MCF 10A (cell line): ENCODE data around the gene EMP2. TPM values are rescaled to one million over a fixed set of nuclear protein-coding genes. Genes with fewer than 3 reads are reported as not detected.

Source experiments
- BruUV-seq: library from RNA; stranded (reverse); fragments of 400-500 nt; replicated peaks from 2 replicates; lab custom pipeline; 2021; lab: Mats Ljungman, UMichigan
- CTCF ChIA-PET: fragments of 300-600 bp; sonication (Branson Sonifier 250); formaldehyde crosslinking; extraction: SDS; loops from one replicate; lab custom pipeline; 2021; ENCODE audit warnings: antibody characterized with exemption, inconsistent platforms; lab: Yijun Ruan, JAX
- POLR2A ChIA-PET: fragments of 300-600, 350-650 bp; sonication (Branson Sonifier 250); formaldehyde crosslinking; extraction: SDS; loops from one replicate; lab custom pipeline; 2020; ENCODE audit warnings: antibody characterized with exemption, inconsistent platforms; lab: Yijun Ruan, JAX
- DNase-seq: peaks from one replicate; pipeline ENCODE4 v3.0.0-alpha.2; 2018; ENCODE audit not compliant: unreplicated experiment
- H3K27ac Mint-ChIP-seq: one replicate; pipeline ENCODE4 v1.8.0; 2022; ENCODE audit warnings: mild to moderate bottlenecking, low read depth, mixed read lengths; ENCODE audit not compliant: unreplicated experiment
- H3K27me3 Mint-ChIP-seq: one replicate; pipeline ENCODE4 v1.8.0; 2022; ENCODE audit warnings: mixed read lengths; ENCODE audit not compliant: insufficient read depth, unreplicated experiment
- H3K36me3 Mint-ChIP-seq: one replicate; pipeline ENCODE4 v1.8.0; 2022; ENCODE audit warnings: mild to moderate bottlenecking, moderate library complexity, mixed read lengths; ENCODE audit not compliant: insufficient read depth, unreplicated experiment
- H3K4me1 Mint-ChIP-seq: one replicate; pipeline ENCODE4 v1.8.0; 2022; ENCODE audit warnings: mixed read lengths; ENCODE audit not compliant: insufficient read depth, unreplicated experiment
- H3K4me3 Mint-ChIP-seq: one replicate; pipeline ENCODE4 v1.8.0; 2022; ENCODE audit warnings: mild to moderate bottlenecking, moderate library complexity, mixed read lengths; ENCODE audit not compliant: unreplicated experiment
- H3K9me3 Mint-ChIP-seq: one replicate; pipeline ENCODE4 v1.8.0; 2022; ENCODE audit warnings: mixed read lengths; ENCODE audit not compliant: unreplicated experiment
- CTCF ChIP-seq: fragments of 200-600 bp; IDR thresholded peaks from one replicate; pipeline ENCODE4 v1.8.0; 2022; ENCODE audit warnings: antibody characterized with exemption, mild to moderate bottlenecking; ENCODE audit not compliant: unreplicated experiment
- intact Hi-C: fragments of 100-400 bp; cut with micrococcal nuclease; formaldehyde crosslinking; loops from 2 replicates; pipeline ENCODE4 v1.14.1; 2022
- total RNA-seq: library from RNA; stranded (reverse); gene quantifications from 2 replicates; pipeline ENCODE4 v1.2.3, GENCODE V29; 2022

EMP2 gene
- total RNA-seq, 1 experiment from 2014 or later = 4.8 TPM

- H3K4me3 Mint-ChIP-seq = no peak overlapping the region
- POLR2A ChIA-PET = interaction anchor here (0.7 kb wide), 1 partner anchor 17 kb away, joined by 3 read pairs; no protein-coding TSS in a partner anchor
- TF ChIP-seq CTCF = no peak
- H3K27ac Mint-ChIP-seq = no peak overlapping the region
- BruUV-seq = no TSS peak
- H3K4me1 Mint-ChIP-seq = peaks cover 6% of the 10 kb centered on the region
- no peak for DNase-seq
- no peaks in the 10 kb centered on the region for H3K9me3 Mint-ChIP-seq
- intact Hi-C loops = loop anchor here (10.0 kb wide), 2 partner anchors 1338 to 1368 kb away; no protein-coding TSS in a partner anchor
- CTCF ChIA-PET = interaction anchor here (0.6 kb wide), 1 partner anchor 930 kb away, joined by 4 read pairs; no protein-coding TSS in a partner anchor
- no peaks in the 10 kb centered on the region for H3K36me3 Mint-ChIP-seq
- no peaks in the 10 kb centered on the region for H3K27me3 Mint-ChIP-seq
Observed at GRCh38 chr16:10502776-10503175, 77.6 kb downstream of the EMP2 start.

GRCh38 chr16:10501016-10501607, 79.3 kb downstream of the EMP2 start:
- Mint-ChIP-seq H3K9me3 (no peaks in the 10 kb centered on the region), H3K27ac (no peak overlapping the region), H3K4me3 (no peak overlapping the region), H3K36me3 (no peaks in the 10 kb centered on the region), H3K4me1 (peaks cover 6% of the 10 kb centered on the region), H3K27me3 (no peaks in the 10 kb centered on the region)
- DNase-seq = no peak
- intact Hi-C loops = loop anchor here (10.0 kb wide), 2 partner anchors 1336 to 1366 kb away; no protein-coding TSS in a partner anchor
- TF ChIP-seq CTCF = no peak
- POLR2A ChIA-PET = interaction anchor here (0.5 kb wide), 1 partner anchor 517 kb away, joined by 3 read pairs; no protein-coding TSS in a partner anchor
- CTCF ChIA-PET = interaction anchor here (1.3 kb wide), 1 partner anchor 14 kb away, joined by 3 read pairs; no protein-coding TSS in a partner anchor
- no TSS peak for BruUV-seq

- no peak overlapping the region for H3K27ac Mint-ChIP-seq
- peaks cover 2% of the 10 kb centered on the region for H3K9me3 Mint-ChIP-seq
- no TSS peak for BruUV-seq
- intact Hi-C loops = loop anchor here (10.0 kb wide), 2 partner anchors 1336 to 1366 kb away; no protein-coding TSS in a partner anchor
- ChIA-PET CTCF (interaction anchor here (0.6 to 1.3 kb wide), 2 partner anchors 14 to 418 kb away, joined by 3 read pairs; no protein-coding TSS in a partner anchor), POLR2A (no interaction called here)
- TF ChIP-seq CTCF = no peak
- H3K4me3 Mint-ChIP-seq = no peak overlapping the region
- H3K36me3 Mint-ChIP-seq = no peaks in the 10 kb centered on the region
- peaks cover 6% of the 10 kb centered on the region for H3K4me1 Mint-ChIP-seq
- no peak for DNase-seq
- no peaks in the 10 kb centered on the region for H3K27me3 Mint-ChIP-seq
Observed at GRCh38 chr16:10500582-10500981, 79.8 kb downstream of the EMP2 start.
